GM12865 (cell line): Measurements from ENCODE around the gene ROS1.

Experiments
- DNase-seq: peaks from one replicate; pipeline ENCODE4 v3.0.0; 2010; ENCODE audit warnings: low read depth
- H3K4me3 ChIP-seq: 2 replicates; pipeline ENCODE4 v1.5.1; 2011; ENCODE audit warnings: mild to moderate bottlenecking, low read depth, low read length, control low read depth
- TF ChIP-seq, protein P1 (sequence below): IDR thresholded peaks from 2 replicates; pipeline ENCODE4 v1.5.1; 2011; ENCODE audit warnings: low read length, control low read depth, low read depth, inconsistent platforms; ENCODE audit not compliant: insufficient read depth; ENCODE audit errors: missing control alignments

ROS1 gene

GRCh38 chr6:117354671-117355070 lies 71.1 kb downstream of the ROS1 start:
- TF ChIP-seq, protein P1, sequence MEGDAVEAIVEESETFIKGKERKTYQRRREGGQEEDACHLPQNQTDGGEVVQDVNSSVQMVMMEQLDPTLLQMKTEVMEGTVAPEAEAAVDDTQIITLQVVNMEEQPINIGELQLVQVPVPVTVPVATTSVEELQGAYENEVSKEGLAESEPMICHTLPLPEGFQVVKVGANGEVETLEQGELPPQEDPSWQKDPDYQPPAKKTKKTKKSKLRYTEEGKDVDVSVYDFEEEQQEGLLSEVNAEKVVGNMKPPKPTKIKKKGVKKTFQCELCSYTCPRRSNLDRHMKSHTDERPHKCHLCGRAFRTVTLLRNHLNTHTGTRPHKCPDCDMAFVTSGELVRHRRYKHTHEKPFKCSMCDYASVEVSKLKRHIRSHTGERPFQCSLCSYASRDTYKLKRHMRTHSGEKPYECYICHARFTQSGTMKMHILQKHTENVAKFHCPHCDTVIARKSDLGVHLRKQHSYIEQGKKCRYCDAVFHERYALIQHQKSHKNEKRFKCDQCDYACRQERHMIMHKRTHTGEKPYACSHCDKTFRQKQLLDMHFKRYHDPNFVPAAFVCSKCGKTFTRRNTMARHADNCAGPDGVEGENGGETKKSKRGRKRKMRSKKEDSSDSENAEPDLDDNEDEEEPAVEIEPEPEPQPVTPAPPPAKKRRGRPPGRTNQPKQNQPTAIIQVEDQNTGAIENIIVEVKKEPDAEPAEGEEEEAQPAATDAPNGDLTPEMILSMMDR: no peak
- H3K4me3 ChIP-seq: no peak overlapping the region
- DNase-seq: no peak

GRCh38 chr6:117352466-117353081 lies 73.2 kb downstream of the ROS1 start:
- TF ChIP-seq, protein P1: peak; percentile 47
- peak; percentile 26 for DNase-seq
- H3K4me3 ChIP-seq: no peak overlapping the region

GRCh38 chr6:117351521-117351920 lies 74.2 kb downstream of the ROS1 start:
- H3K4me3 ChIP-seq: no peak overlapping the region
- TF ChIP-seq, protein P1: no peak
- DNase-seq: no peak

- no peak overlapping the region for H3K4me3 ChIP-seq
- no peak for DNase-seq
- TF ChIP-seq, protein P1: peak; percentile 29
These were observed 79.4 kb downstream of the ROS1 start for GRCh38 chr6:117346142-117346930.

- H3K4me3 ChIP-seq: no peak overlapping the region
- no peak for DNase-seq
- TF ChIP-seq, protein P1: no peak
These were observed 80.5 kb downstream of the ROS1 start for GRCh38 chr6:117345292-117345610.

GRCh38 chr6:117344444-117345291 lies 81.1 kb downstream of the ROS1 start:
- H3K4me3 ChIP-seq: no peak overlapping the region

More at GRCh38 chr6:117344444-117345291, 81.1 kb downstream of the ROS1 start:
- TF ChIP-seq, protein P1: no peak
- no peak for DNase-seq
